ENCODE data around the gene C1orf198.
A peak's percentile ranks its signal among the peaks of the same experiment; 100 is the strongest.

The C1orf198 gene

DNA sequence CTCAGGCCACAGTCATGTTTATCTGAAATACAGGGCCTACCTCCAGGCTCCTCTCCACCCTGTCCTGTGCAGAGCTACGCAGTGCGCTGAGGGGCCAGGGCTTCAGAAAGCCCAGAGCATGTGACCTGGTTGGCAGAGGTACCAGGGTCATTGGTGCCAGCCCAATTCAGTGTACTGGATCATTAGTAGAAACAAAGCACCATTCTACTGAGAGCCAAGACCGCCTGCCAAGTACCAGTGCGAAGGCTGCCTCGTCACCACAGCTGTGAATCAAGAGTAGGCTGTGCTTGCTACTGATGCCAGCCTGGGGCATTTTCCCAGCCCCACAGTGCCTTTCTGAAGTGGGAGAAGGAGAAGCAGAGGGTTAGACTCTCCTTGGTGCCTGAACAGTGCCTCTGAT, 61.3 kb downstream of the C1orf198 start:
- no peak for DNase-seq

DNA sequence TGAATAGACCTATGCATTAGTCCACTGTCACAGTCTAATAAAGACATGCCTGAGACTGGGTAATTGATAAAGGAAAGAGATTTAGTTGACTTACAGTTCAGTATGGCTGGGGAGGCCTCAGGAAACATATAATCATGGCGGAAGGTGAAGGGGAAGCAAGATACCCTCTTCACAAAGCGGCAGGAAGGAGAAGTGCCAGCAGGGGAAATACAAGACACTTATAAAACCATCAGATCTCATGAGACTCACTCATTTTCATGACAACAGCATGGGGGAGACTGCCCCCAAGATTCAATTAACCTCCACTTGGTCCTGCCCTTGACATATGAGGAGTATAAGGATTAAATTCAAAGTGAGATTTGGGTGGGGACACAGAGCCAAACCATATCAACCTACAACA, 61.8 kb downstream of the C1orf198 start:
- DNase-seq, result no peak

DNA sequence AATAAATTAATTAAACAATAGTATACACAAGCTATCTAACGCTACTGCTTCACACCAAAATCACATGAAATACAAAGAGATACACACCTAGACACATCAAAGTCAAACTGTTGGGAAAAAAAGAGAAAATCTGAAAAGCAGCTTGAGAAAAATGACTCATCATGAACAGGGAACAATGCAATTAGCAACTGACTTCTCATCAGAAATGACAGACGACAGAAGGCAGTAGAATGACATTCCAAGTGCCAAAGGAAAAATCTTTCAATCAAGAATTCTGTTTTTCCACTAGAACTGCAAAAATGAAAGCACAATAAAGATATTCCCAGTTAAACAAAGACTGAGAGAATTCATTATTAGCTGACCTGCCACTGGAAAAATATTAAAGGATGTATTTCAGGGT, 63.9 kb downstream of the C1orf198 start:
- no peak for DNase-seq

DNA sequence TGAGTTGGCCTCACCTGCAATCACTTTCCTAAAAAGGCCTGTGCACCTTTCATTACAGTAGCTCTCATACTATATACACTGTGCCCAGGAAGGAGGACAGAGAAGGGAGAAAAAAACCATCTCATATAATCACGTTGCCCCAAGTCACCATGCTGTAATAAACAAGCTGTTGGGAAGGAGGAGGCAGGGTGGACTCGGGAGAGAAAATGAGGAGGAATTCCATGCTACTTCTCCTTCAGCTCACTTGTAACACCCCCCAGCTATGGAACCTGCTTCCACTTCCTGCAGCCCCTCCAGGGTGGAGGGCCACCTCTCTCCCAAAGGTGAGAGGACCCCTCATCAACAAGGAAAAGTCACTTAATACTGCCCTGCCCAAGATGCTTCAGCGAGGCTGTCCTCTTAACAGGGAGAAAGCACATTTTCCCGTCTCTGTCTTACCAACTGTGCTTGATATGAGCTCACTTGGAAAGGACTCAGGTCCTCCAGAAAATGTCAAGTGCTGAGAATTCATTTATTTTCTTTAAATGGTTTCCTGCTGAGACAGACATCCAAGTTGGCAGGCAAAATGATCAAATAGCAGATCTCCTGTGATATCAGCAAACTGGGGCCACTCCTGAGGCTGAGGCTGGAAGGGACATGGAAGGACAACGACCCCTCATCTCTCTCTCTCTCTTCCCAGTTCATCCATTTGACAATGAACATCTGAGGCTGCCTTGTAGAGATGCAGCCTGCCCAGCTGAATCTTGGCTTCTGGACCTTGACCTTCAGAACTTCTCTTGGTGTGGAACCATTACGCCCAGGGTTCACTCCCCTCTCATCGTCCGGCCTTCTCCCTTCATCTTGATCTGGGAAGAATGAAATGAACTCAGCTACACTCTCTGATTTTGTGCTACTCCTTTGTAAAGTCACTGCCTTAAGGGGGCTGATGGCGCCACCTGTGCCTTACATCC, 67.2 kb downstream of the C1orf198 start:
- no peak for DNase-seq

DNA sequence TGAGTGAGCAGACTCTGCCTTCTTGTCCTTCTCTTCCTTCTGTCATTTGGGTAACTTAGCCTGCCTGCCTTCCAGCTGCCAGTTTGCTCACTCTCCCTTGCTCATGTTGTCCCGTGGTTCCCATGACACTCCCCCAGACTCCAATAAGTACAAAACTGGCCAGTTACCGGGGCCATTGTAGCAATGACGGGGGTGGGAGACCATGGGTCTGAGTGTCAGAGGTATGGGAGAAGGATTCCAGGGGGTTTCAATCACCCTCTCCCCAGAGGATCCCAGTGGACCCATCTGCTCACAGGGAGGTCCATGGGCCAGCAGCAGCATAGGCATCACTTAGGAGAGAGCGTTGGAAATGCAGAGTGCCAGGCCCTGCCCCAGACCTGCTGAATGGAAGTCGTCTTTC, 69.8 kb downstream of the C1orf198 start:
- DNase-seq, result no peak

DNA sequence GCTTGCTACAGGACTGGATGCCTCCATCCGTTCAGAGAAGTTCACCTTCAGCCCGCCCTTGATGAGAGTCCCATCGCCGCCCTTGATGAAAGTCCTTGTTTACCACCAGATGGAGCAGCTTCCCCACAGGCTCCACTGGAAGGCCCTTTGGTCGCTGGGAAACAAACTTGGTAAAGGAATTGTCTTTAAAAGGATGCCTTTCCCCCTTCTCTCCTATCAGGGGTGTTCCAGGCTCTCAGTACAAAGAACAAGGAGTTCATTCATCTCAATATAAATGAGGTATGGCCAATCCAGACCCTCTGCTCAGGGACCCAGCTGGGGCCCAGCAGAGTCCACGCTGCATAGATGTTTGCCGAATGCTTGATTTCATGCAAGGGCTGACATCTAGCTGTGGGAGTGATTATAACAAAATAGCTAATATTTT, 70.4 kb downstream of the C1orf198 start:
- DNase-seq, result peak; percentile 57

DNA sequence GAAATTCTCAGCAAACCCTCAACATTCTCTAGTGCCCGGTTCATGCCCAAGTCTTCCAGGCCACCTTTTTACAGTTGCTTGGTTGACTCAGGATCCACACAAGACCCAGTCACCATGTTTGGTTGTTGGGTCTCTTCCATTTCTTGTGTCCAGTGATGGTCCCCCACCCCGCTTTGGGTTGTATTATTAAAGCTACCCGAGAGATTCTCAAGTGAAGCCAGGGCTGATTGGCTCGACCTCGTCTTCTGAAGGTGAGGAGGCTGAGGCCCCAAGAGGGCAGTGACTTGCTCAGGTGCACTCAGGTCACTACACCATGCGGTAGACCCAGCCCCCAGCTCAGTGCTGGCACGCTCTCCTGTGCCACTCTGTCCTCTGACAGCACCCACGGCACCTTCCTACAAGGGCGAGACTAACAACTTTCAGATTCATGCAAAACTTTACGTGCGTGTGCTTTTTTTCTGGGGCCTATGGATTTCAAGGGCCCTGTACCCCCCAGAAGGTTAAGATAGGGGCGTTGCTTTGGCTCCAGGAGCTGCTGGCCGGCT, 70.9 kb downstream of the C1orf198 start:
- DNase-seq, result no peak

DNA sequence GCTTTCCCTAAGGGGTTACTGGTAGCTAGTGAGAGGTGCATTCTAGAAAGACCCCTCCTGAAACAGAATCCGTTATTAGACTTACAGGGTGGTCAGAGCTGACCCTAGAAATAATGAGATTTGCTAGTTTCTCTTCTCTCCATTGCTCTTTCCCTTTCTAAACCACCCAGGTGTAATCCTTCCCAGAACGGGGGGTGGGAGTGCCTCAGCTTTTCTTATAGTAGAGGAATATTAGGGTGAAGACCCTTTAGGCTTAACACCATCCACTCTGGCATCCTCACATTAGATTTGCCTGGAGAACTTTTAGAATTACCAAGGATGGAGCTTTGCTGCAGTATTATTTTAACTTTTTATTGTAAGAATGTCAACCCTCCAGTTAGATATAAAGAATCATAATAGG, 71.7 kb downstream of the C1orf198 start:
- no peak for DNase-seq

DNA sequence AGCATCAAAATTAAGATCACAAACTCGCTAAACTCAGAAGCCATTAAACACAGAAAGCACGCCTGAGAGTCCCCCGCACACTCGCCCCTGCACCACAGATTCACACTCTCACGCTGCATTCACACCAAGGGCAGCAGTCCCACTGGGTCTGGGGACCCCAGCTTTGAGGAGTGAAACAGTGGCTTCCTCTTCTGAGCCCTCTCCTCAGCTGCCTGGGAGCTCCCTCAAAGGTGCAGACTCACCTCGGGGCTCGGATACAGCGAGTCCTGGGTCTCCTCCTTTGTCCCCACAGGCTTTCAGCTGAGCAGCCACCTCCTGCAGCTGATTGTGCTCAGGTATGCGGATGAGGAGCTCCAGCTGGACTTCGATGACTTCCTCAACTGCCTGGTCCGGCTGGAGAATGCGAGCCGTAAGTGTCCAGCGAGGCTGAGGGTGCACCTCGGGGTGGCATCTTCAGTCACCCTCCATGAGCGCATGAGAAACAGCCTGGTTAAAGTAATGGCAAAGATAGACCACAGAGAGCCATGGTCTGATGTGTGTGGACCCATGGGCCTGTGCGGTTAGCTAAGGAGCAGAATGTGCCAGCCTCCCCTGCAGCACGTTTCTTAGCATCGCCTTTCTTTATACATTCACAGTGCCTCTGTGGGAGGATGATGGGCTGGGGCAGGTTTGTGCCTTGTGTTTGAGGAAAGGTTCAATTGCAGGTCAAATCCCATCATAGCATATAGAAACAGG, 73.3 kb downstream of the C1orf198 start:
- no peak for DNase-seq

DNA sequence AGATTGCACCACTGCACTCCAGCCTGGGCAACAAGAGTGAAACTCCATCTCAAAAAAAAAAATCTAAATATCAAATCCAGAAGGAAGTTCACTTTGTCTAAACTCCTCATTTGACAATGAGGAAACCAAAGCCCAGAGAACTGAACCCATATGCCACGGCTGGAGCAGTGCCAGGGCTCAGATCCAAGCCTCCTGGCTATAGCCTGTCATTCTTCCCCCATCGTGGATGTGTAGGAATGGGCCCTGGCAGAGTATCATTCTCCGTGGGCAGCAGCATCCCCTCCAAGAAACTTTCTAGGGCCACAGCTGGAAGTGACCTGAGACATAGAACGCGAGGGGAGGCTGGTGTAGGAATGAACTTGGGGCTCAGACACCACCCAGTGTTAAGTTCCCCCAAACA, 73.9 kb downstream of the C1orf198 start:
- peak; percentile 57 for DNase-seq

DNA sequence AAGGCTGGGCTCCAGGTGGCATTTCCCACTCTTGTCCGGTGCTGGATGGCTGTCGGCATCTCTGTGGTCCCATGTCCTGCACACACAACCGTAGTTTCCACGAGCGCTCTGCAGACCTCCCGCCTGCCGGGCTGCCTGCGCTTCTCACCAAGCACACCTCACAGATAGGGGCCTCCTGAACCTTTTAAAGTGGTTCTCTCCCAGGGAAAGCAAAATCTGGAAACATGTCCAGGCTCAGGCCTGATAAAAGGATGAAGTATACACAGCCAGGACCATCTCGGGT, 74.9 kb downstream of the C1orf198 start:
- no peak for DNase-seq

DNA sequence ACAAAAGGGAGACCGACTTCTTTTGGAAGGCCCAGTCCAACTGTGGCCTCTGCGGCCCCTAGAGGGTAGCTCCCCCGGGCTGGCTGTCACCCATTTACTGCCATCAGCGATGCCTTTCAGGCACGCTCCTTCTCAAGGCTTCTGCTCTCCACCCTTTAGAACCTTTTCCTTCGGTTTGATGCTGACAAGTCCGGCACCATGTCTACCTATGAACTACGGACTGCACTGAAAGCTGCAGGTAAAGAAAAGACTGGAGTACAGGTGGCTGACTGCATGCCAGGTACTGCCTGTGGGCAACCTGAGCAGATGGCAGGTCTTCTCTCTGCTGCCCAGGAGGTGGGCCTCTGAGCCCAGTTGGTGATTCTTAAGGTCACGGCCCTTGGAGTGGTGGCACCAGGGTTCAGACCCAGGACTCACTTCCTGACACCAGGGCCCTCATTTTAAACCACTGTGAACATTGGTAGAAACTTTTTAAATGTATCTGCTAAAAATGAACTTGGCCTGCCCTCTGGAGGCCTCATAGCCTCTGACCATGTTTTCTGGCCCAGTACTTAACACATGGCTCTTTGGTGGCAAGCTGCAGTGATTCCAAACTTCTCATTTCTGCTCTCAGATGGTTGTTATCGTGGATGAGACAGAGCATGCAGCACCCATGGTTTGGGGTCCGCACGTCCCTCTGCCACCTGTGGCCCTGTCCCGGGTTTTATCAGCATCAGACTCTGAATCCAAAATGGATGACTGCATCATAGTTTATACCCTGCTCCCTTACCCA, 75.4 kb downstream of the C1orf198 start:
- DNase-seq, result peak; percentile 41

DNA sequence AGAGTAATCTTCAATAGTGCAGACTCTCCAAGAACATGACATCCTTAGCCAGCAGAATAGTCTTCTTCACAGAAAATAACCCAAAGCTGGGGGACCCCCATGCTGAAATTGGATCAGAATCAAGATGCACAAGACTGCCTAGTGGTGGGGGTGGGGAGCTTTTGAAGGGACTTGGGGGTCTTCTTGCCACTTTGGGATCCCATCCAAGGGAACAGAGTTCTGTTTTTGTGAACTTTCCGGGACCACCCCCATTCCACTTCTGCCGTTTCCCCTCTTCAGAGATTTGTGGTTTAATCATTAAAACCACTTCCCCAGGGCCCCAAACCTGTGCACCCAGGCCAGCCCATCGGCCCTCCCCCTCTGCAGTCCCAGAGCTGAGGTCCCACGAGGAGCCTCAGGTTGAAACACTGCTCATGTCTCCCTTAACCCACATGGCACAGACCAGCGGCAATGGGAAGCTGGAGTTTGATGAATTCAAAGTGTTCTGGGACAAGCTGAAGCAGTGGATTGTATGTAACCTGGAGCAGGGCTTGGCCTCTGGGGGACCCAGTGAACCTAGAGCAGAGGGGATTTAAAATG, 76.2 kb downstream of the C1orf198 start:
- no peak for DNase-seq

DNA sequence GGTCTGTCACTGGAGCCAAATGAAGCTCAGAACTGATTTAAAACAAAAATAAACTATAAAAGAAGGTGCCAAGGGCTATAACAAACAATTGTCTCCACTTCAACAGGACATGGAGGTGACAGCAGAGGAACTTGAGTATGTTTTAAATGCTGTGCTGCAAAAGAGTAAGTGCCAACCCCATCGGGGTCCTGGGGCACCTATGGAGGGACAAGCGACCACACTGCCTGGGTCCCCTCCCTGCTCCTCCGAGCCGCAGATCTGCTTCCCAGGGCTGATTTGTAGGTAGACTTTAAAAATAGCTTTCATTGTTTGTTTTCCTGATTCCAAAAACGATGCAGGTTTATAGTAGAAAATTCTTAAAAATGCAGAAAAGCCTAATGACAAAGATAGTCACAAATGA, 78.3 kb downstream of the C1orf198 start:
- DNase-seq, result no peak

DNA sequence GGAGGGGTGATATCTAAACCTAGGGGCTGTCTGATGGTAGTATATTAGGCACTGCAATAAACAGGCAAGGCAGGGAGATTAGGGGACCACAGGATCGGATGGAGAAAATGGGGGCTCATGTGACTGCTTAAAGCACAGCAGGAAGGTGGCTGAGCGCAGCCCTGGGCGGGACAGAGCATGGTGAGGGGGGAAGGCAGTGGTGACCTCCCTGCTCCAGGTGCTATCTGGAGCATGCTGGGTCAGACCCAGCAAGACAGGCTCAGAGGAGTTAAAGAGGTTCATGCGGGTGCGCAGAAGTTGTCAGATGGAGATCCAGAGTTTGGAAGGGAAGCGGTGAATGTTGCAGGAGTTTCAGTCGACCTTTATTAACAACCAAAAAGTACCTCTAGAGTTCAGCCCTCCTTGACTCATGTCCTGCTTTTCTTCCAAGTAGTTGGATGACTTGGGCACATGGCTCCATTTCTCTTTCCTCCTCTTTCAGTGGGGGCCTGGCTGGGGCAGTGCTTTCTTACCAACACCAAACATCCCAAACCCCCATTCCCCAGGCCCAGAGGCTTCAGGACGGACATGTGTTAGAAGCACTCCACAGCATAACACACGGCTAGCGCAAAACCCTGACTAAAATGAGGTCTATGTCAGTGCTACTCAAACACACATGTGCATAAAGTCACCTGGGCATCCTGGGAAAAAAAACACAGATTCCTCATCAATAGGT, 79.6 kb downstream of the C1orf198 start:
- DNase-seq, result no peak

DNA sequence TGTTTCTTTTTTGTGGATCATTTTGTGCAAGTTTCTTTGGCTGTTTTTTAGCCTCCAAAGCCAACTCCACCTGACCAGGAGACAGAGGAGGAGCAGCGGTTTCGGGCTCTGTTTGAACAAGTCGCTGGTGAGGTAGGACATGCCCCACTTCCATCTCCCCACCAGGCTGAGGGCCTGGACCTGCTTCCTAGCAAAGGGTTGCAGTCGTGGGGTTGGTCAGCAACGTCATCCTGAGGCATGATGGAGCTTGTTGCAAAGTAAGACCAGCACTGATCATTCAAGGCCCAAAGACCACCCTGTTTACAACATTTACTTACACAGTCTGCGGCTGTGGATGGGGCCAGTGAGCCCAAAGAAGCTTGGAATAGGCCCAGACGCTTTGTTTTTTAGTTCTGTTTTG, 80.8 kb downstream of the C1orf198 start:
- no peak for DNase-seq

Measured in NCI-H69 (cell line).